NB4 (cell line): ENCODE measurements around the gene RPUSD3.
A peak's percentile ranks its signal among the peaks of the same experiment; 100 is the strongest.

Experiments used
- DNase-seq: peaks from one replicate; pipeline ENCODE4 v3.0.0; 2010; ENCODE audit warnings: low read depth
- H3K4me3 ChIP-seq: one replicate; pipeline ENCODE4 v1.5.1; 2011; ENCODE audit warnings: mild to moderate bottlenecking, low read depth, low read length, moderate library complexity
- CTCF ChIP-seq: IDR thresholded peaks from one replicate; pipeline ENCODE4 v1.5.1; 2012; ENCODE audit warnings: low read depth, low read length
- MAX ChIP-seq: IDR thresholded peaks from 2 replicates; pipeline ENCODE4 v1.6.1; 2011; ENCODE audit warnings: low read depth, low read length
- MYC ChIP-seq: IDR thresholded peaks from 2 replicates; pipeline ENCODE4 v1.6.1; 2011; ENCODE audit warnings: low read depth, low read length
- POLR2A ChIP-seq: IDR thresholded peaks from 2 replicates; pipeline ENCODE4 v1.6.1; 2011; ENCODE audit warnings: mild to moderate bottlenecking; ENCODE audit not compliant: insufficient read length; ENCODE audit errors: extremely low read depth

Gene RPUSD3

GRCh38 chr3:9834520-9835380 lies 9.1 kb downstream of the RPUSD3 start:
- DNase-seq: no peak

GRCh38 chr3:9833078-9833477 lies 10.7 kb downstream of the RPUSD3 start:
- DNase-seq: no peak
- no peak overlapping the region for H3K4me3 ChIP-seq
- TF ChIP-seq MYC (no peak), POLR2A (no peak), MAX (no peak), CTCF (no peak)

More at GRCh38 chr3:9834520-9835380, 9.1 kb downstream of the RPUSD3 start:
- TF ChIP-seq MYC: no peak
- TF ChIP-seq MAX: no peak
- TF ChIP-seq CTCF: no peak
- no peak for TF ChIP-seq POLR2A
- H3K4me3 ChIP-seq: no peak overlapping the region

GRCh38 chr3:9831253-9831652 lies 12.6 kb downstream of the RPUSD3 start:
- TF ChIP-seq MAX (no peak), MYC (no peak), POLR2A (no peak), CTCF (no peak)
- DNase-seq: no peak
- no peak overlapping the region for H3K4me3 ChIP-seq

GRCh38 chr3:9828801-9829755 lies 14.7 kb downstream of the RPUSD3 start:
- TF ChIP-seq MYC: no peak
- no peak for TF ChIP-seq MAX
- TF ChIP-seq POLR2A: no peak
- no peak for TF ChIP-seq CTCF
- no peak for DNase-seq
- H3K4me3 ChIP-seq: no peak overlapping the region

- TF ChIP-seq POLR2A (no peak), MYC (no peak), CTCF (peak; percentile 27), MAX (no peak)
- peak; percentile 69 for DNase-seq
- H3K4me3 ChIP-seq: no peak overlapping the region
Measured at GRCh38 chr3:9826815-9827573, 16.8 kb downstream of the RPUSD3 start.
